Endothelial cell of umbilical vein (primary cell): ENCODE measurements around the gene C17orf100.

ENCODE experiments used
- CTCF ChIP-seq, 2 donors: IDR thresholded peaks; 1 replicate in 1 of 2; 2 replicates in 1 of 2; pipeline ENCODE4 v1.5.1; 2011; ENCODE audit warnings: low read length in 2 of 2, mild to moderate bottlenecking in 2 of 2, moderate library complexity in 2 of 2, control low read depth in 1 of 2, inconsistent platforms in 1 of 2, low read depth in 1 of 2; ENCODE audit not compliant: insufficient read depth in 1 of 2; ENCODE audit errors: extremely low read depth in 1 of 2
- FOS ChIP-seq: IDR thresholded peaks from 2 replicates; pipeline ENCODE4 v1.6.1; 2011; ENCODE audit warnings: mild to moderate bottlenecking, low read length, moderate library complexity, borderline replicate concordance; ENCODE audit not compliant: insufficient read depth
- JUN ChIP-seq: IDR thresholded peaks from 2 replicates; pipeline ENCODE4 v1.6.1; 2011; ENCODE audit warnings: borderline replicate concordance, low read depth; ENCODE audit not compliant: insufficient read length, insufficient read depth
- POLR2A ChIP-seq: IDR thresholded peaks from 2 replicates; pipeline ENCODE4 v1.6.1; 2012; ENCODE audit warnings: low read depth, mild to moderate bottlenecking, control low read depth, low read length
- POLR2AphosphoS5 ChIP-seq: IDR thresholded peaks from 2 replicates; pipeline ENCODE4 v1.6.1; 2012; ENCODE audit warnings: low read depth, mild to moderate bottlenecking, control low read depth, low read length, moderate library complexity; ENCODE audit not compliant: insufficient read depth

GRCh38 chr17:6684881-6685767, 33.6 kb downstream of the C17orf100 start:
- TF ChIP-seq POLR2A (no peak), CTCF (IDR thresholded peaks at IDR 0.05; ENCODE audit: extremely low read depth in 1 of 2, insufficient read depth in 1 of 2, low read depth in 1 of 2, low read length in 2 of 2) (no peak), JUN (no peak), POLR2AphosphoS5 (no peak), FOS (no peak)
